GM13977 (cell line): ENCODE measurements around the gene TEAD1.

Source experiments
- DNase-seq: peaks from one replicate; pipeline ENCODE4 v3.0.0; 2012; ENCODE audit warnings: low spot score
- CTCF ChIP-seq: IDR thresholded peaks from 2 replicates; pipeline ENCODE4 v1.5.1; 2012; ENCODE audit warnings: mild to moderate bottlenecking, control low read depth; ENCODE audit not compliant: insufficient read depth; ENCODE audit errors: extremely low read depth, missing control alignments
- in situ Hi-C: fragments of 300-500 bp; cut with MboI; formaldehyde crosslinking; loops from one replicate; pipeline ENCODE4 v1.12.0; 2022; ENCODE audit warnings: low sequenced_read_pairs, low pct_unique_long_range_greater_than_20kb, mixed read lengths, inconsistent platforms; ENCODE audit not compliant: unreplicated experiment

Gene TEAD1

GRCh38 chr11:12761029-12761428 is 86.8 kb downstream of the TEAD1 start:
- no peak for DNase-seq
- TF ChIP-seq CTCF: no peak
- in situ Hi-C loops: no loop called here

- no peak for TF ChIP-seq CTCF
- no peak for DNase-seq
- in situ Hi-C loops: no loop called here
These were observed 88.1 kb downstream of the TEAD1 start for GRCh38 chr11:12762278-12762677.

GRCh38 chr11:12762696-12763324 is 88.6 kb downstream of the TEAD1 start:
- no peak for TF ChIP-seq CTCF
- in situ Hi-C loops: no loop called here
- DNase-seq: no peak

GRCh38 chr11:12764187-12764914 is 90.1 kb downstream of the TEAD1 start:
- TF ChIP-seq CTCF: no peak
- in situ Hi-C loops: no loop called here
- DNase-seq: no peak

- DNase-seq: no peak
- no peak for TF ChIP-seq CTCF
These were observed 91.2 kb downstream of the TEAD1 start for GRCh38 chr11:12765428-12765827.

GRCh38 chr11:12767027-12767426 is 92.8 kb downstream of the TEAD1 start:
- in situ Hi-C loops: no loop called here
- DNase-seq: no peak

More at GRCh38 chr11:12765428-12765827, 91.2 kb downstream of the TEAD1 start:
- in situ Hi-C loops: no loop called here

More at GRCh38 chr11:12767027-12767426, 92.8 kb downstream of the TEAD1 start:
- TF ChIP-seq CTCF: no peak
